ENCODE measurements around the gene XKR7.

Gene XKR7

GRCh38 chr20:31979713-31980426, 11.9 kb downstream of the XKR7 start:
- no peak for DNase-seq (ENCODE audit: low read depth)

GRCh38 chr20:31981784-31982183, 13.8 kb downstream of the XKR7 start:
- DNase-seq (ENCODE audit: low read depth), result no peak

- DNase-seq (ENCODE audit: low read depth), result no peak
These were observed 17.1 kb downstream of the XKR7 start for GRCh38 chr20:31984981-31985471.

- no peak for DNase-seq (ENCODE audit: low read depth)
These were observed 19.8 kb downstream of the XKR7 start for GRCh38 chr20:31987744-31988143.

GRCh38 chr20:31988430-31989015, 20.6 kb downstream of the XKR7 start:
- no peak for DNase-seq (ENCODE audit: low read depth)

- no peak for DNase-seq (ENCODE audit: low read depth)
These were observed 21.2 kb downstream of the XKR7 start for GRCh38 chr20:31989030-31989645.

GRCh38 chr20:31990641-31991338, 22.8 kb downstream of the XKR7 start:
- no peak for DNase-seq (ENCODE audit: low read depth)

- DNase-seq (ENCODE audit: low read depth), result no peak
These were observed 23.4 kb downstream of the XKR7 start for GRCh38 chr20:31991339-31991705.

- no peak for DNase-seq (ENCODE audit: low read depth)
These were observed 24.1 kb downstream of the XKR7 start for GRCh38 chr20:31992086-31992485.

GRCh38 chr20:31996996-31997395, 29.0 kb downstream of the XKR7 start:
- DNase-seq (ENCODE audit: low read depth), result no peak

- no peak for DNase-seq (ENCODE audit: low read depth)
These were observed 30.3 kb downstream of the XKR7 start for GRCh38 chr20:31998246-31998645.

GRCh38 chr20:32003325-32003724, 35.4 kb downstream of the XKR7 start:
- no peak for DNase-seq (ENCODE audit: low read depth)

GRCh38 chr20:32004963-32005362, 37.0 kb downstream of the XKR7 start:
- DNase-seq (ENCODE audit: low read depth), result no peak

- DNase-seq (ENCODE audit: low read depth), result no peak
These were observed 38.1 kb downstream of the XKR7 start for GRCh38 chr20:32006053-32006452.

- DNase-seq (ENCODE audit: low read depth), result no peak
These were observed 39.2 kb downstream of the XKR7 start for GRCh38 chr20:32006841-32007786.

- DNase-seq (ENCODE audit: low read depth), result no peak
These were observed 40.1 kb downstream of the XKR7 start for GRCh38 chr20:32007787-32008616.

- DNase-seq (ENCODE audit: low read depth), result no peak
These were observed 41.6 kb downstream of the XKR7 start for GRCh38 chr20:32009564-32009963.

GRCh38 chr20:32010101-32010500, 42.1 kb downstream of the XKR7 start, which contains the start of gene CCM2L:
Gene CCM2L, plus strand, starts transcription at chr20:32010438. Its CDS starts 17 bp downstream, at chr20:32010455.
- no peak for DNase-seq (ENCODE audit: low read depth)

- no peak for DNase-seq (ENCODE audit: low read depth)
These were observed 42.7 kb downstream of the XKR7 start for GRCh38 chr20:32010666-32011065.

GRCh38 chr20:32012159-32012688, 44.3 kb downstream of the XKR7 start:
- DNase-seq (ENCODE audit: low read depth), result no peak

Data from stimulated activated CD8-positive, alpha-beta memory T cell treated with anti-CD3 and anti-CD28 coated beads, Interleukin-12 subunit alpha, Interleukin-12 subunit beta, amount 100 ng/mL, for 1 hour (primary cell).